ENCODE measurements around the gene CAMTA1.
A peak's percentile ranks its signal among the peaks of the same experiment; 100 is the strongest.

CAMTA1 gene

GRCh38 chr1:7400566-7400965 lies 615.3 kb downstream of the CAMTA1 start:
- Histone ChIP-seq H3K36me3 (ENCODE audit: control insufficient read depth, insufficient read depth, low read length) (no peaks in the 10 kb centered on the region), H3K27ac (ENCODE audit: low read depth, low read length, severe bottlenecking) (no peak overlapping the region), H3K4me1 (ENCODE audit: control insufficient read depth, insufficient read depth, low read length, poor library complexity, severe bottlenecking) (peaks cover 19% of the 10 kb centered on the region), H3K4me3 (ENCODE audit: extremely low read depth, insufficient read depth, low read length, poor library complexity, severe bottlenecking) (no peak overlapping the region), H3K9me3 (ENCODE audit: control insufficient read depth, low read length) (peaks cover 26% of the 10 kb centered on the region)
- WGBS, 2 experiments (ENCODE audit: insufficient coverage in 2 of 2): 100% methylated on average over 1 of the region's 1 CpG; no CpG with 5 or more reads in 1 of the 2 experiments

GRCh38 chr1:7401814-7402547 lies 616.7 kb downstream of the CAMTA1 start:
- peak overlapping the region; percentile 94 for H3K27ac ChIP-seq (ENCODE audit: low read depth, low read length, severe bottlenecking)
- peaks cover 19% of the 10 kb centered on the region for H3K4me1 ChIP-seq (ENCODE audit: control insufficient read depth, insufficient read depth, low read length, poor library complexity, severe bottlenecking)
- H3K4me3 ChIP-seq (ENCODE audit: extremely low read depth, insufficient read depth, low read length, poor library complexity, severe bottlenecking): no peak overlapping the region
- peaks cover 13% of the 10 kb centered on the region for H3K9me3 ChIP-seq (ENCODE audit: control insufficient read depth, low read length)
- H3K36me3 ChIP-seq (ENCODE audit: control insufficient read depth, insufficient read depth, low read length): no peaks in the 10 kb centered on the region
- 65 to 69% methylated on average over 4 of the region's 4 CpGs for WGBS, 2 experiments (ENCODE audit: insufficient coverage in 2 of 2)

GRCh38 chr1:7402548-7402850 lies 617.2 kb downstream of the CAMTA1 start:
- H3K27ac ChIP-seq (ENCODE audit: low read depth, low read length, severe bottlenecking): peak overlapping the region; percentile 94
- no peaks in the 10 kb centered on the region for H3K36me3 ChIP-seq (ENCODE audit: control insufficient read depth, insufficient read depth, low read length)
- peaks cover 19% of the 10 kb centered on the region for H3K4me1 ChIP-seq (ENCODE audit: control insufficient read depth, insufficient read depth, low read length, poor library complexity, severe bottlenecking)
- H3K9me3 ChIP-seq (ENCODE audit: control insufficient read depth, low read length): peaks cover 13% of the 10 kb centered on the region
- 85 to 92% methylated on average over 2 of the region's 2 CpGs for WGBS, 2 experiments (ENCODE audit: insufficient coverage in 2 of 2)
- H3K4me3 ChIP-seq (ENCODE audit: extremely low read depth, insufficient read depth, low read length, poor library complexity, severe bottlenecking): no peak overlapping the region

- WGBS, 2 experiments (ENCODE audit: insufficient coverage in 2 of 2): 98 to 99% methylated on average over 7 to 8 of the region's 12 CpGs
- Histone ChIP-seq H3K27ac (ENCODE audit: low read depth, low read length, severe bottlenecking) (no peak overlapping the region), H3K4me1 (ENCODE audit: control insufficient read depth, insufficient read depth, low read length, poor library complexity, severe bottlenecking) (peaks cover 19% of the 10 kb centered on the region), H3K9me3 (ENCODE audit: control insufficient read depth, low read length) (peaks cover 13% of the 10 kb centered on the region), H3K4me3 (ENCODE audit: extremely low read depth, insufficient read depth, low read length, poor library complexity, severe bottlenecking) (no peak overlapping the region), H3K36me3 (ENCODE audit: control insufficient read depth, insufficient read depth, low read length) (no peaks in the 10 kb centered on the region)
Measured at GRCh38 chr1:7403265-7404045, 618.2 kb downstream of the CAMTA1 start.

- no peaks in the 10 kb centered on the region for H3K36me3 ChIP-seq (ENCODE audit: control insufficient read depth, insufficient read depth, low read length)
- H3K9me3 ChIP-seq (ENCODE audit: control insufficient read depth, low read length): peaks cover 9% of the 10 kb centered on the region
- no peak overlapping the region for H3K4me3 ChIP-seq (ENCODE audit: extremely low read depth, insufficient read depth, low read length, poor library complexity, severe bottlenecking)
- peaks cover 19% of the 10 kb centered on the region for H3K4me1 ChIP-seq (ENCODE audit: control insufficient read depth, insufficient read depth, low read length, poor library complexity, severe bottlenecking)
- H3K27ac ChIP-seq (ENCODE audit: low read depth, low read length, severe bottlenecking): no peak overlapping the region
- WGBS, 2 experiments (ENCODE audit: insufficient coverage in 2 of 2): 93% methylated on average over 15 to 16 of the region's 18 CpGs
Measured at GRCh38 chr1:7404046-7404742, 618.9 kb downstream of the CAMTA1 start.

- no peaks in the 10 kb centered on the region for H3K36me3 ChIP-seq (ENCODE audit: control insufficient read depth, insufficient read depth, low read length)
- H3K4me3 ChIP-seq (ENCODE audit: extremely low read depth, insufficient read depth, low read length, poor library complexity, severe bottlenecking): no peak overlapping the region
- 88 to 95% methylated on average over 7 to 9 of the region's 9 CpGs for WGBS, 2 experiments (ENCODE audit: insufficient coverage in 2 of 2)
- H3K27ac ChIP-seq (ENCODE audit: low read depth, low read length, severe bottlenecking): no peak overlapping the region
- H3K4me1 ChIP-seq (ENCODE audit: control insufficient read depth, insufficient read depth, low read length, poor library complexity, severe bottlenecking): peaks cover 19% of the 10 kb centered on the region
- H3K9me3 ChIP-seq (ENCODE audit: control insufficient read depth, low read length): no peaks in the 10 kb centered on the region
Measured at GRCh38 chr1:7405844-7406500, 620.7 kb downstream of the CAMTA1 start.

- no peak overlapping the region for H3K27ac ChIP-seq (ENCODE audit: low read depth, low read length, severe bottlenecking)
- H3K36me3 ChIP-seq (ENCODE audit: control insufficient read depth, insufficient read depth, low read length): no peaks in the 10 kb centered on the region
- 90 to 92% methylated on average over 14 of the region's 18 CpGs for WGBS, 2 experiments (ENCODE audit: insufficient coverage in 2 of 2)
- no peak overlapping the region for H3K4me3 ChIP-seq (ENCODE audit: extremely low read depth, insufficient read depth, low read length, poor library complexity, severe bottlenecking)
- H3K4me1 ChIP-seq (ENCODE audit: control insufficient read depth, insufficient read depth, low read length, poor library complexity, severe bottlenecking): peaks cover 19% of the 10 kb centered on the region
- H3K9me3 ChIP-seq (ENCODE audit: control insufficient read depth, low read length): no peaks in the 10 kb centered on the region
Measured at GRCh38 chr1:7406641-7407543, 621.6 kb downstream of the CAMTA1 start.

GRCh38 chr1:7407544-7407895 lies 622.3 kb downstream of the CAMTA1 start:
- Histone ChIP-seq H3K27ac (ENCODE audit: low read depth, low read length, severe bottlenecking) (no peak overlapping the region), H3K36me3 (ENCODE audit: control insufficient read depth, insufficient read depth, low read length) (no peaks in the 10 kb centered on the region), H3K4me3 (ENCODE audit: extremely low read depth, insufficient read depth, low read length, poor library complexity, severe bottlenecking) (no peak overlapping the region), H3K9me3 (ENCODE audit: control insufficient read depth, low read length) (no peaks in the 10 kb centered on the region), H3K4me1 (ENCODE audit: control insufficient read depth, insufficient read depth, low read length, poor library complexity, severe bottlenecking) (peaks cover 14% of the 10 kb centered on the region)
- WGBS, 2 experiments (ENCODE audit: insufficient coverage in 2 of 2): 95 to 96% methylated on average over 6 to 7 of the region's 7 CpGs

GRCh38 chr1:7407980-7408770 lies 622.9 kb downstream of the CAMTA1 start:
- H3K27ac ChIP-seq (ENCODE audit: low read depth, low read length, severe bottlenecking): no peak overlapping the region
- no peaks in the 10 kb centered on the region for H3K36me3 ChIP-seq (ENCODE audit: control insufficient read depth, insufficient read depth, low read length)
- H3K9me3 ChIP-seq (ENCODE audit: control insufficient read depth, low read length): no peaks in the 10 kb centered on the region
- no peak overlapping the region for H3K4me3 ChIP-seq (ENCODE audit: extremely low read depth, insufficient read depth, low read length, poor library complexity, severe bottlenecking)
- H3K4me1 ChIP-seq (ENCODE audit: control insufficient read depth, insufficient read depth, low read length, poor library complexity, severe bottlenecking): peaks cover 12% of the 10 kb centered on the region
- WGBS, 2 experiments (ENCODE audit: insufficient coverage in 2 of 2): 92 to 93% methylated on average over 21 of the region's 23 CpGs
